Parathyroid adenoma (tissue), 2 donors: ENCODE results near the gene SOX12.
"Not testable (repeated sequence)": the region's sequence is repeated elsewhere in the genome, so short reads cannot be mapped to it uniquely, and the experiment has no call there.

Experiments
- H2AFZ ChIP-seq: fragments of 300-600 bp; sonication (generic); one replicate; pipeline ENCODE4 v1.7.0; 2017; ENCODE audit warnings: antibody characterized with exemption, mild to moderate bottlenecking
- H3K27ac ChIP-seq: fragments of 300-600 bp; sonication (generic); one replicate; pipeline ENCODE4 v1.7.0; 2017
- H3K27me3 ChIP-seq: fragments of 300-600 bp; sonication (generic); one replicate; pipeline ENCODE4 v1.7.0; 2017; ENCODE audit warnings: low read length; ENCODE audit not compliant: control insufficient read depth, insufficient read depth
- H3K36me3 ChIP-seq: fragments of 300-600 bp; sonication (generic); one replicate; pipeline ENCODE4 v1.7.0; 2017; ENCODE audit warnings: low read length; ENCODE audit not compliant: control insufficient read depth, insufficient read depth
- H3K4me1 ChIP-seq: fragments of 300-600 bp; sonication (generic); one replicate; pipeline ENCODE4 v1.7.0; 2017; ENCODE audit warnings: control low read depth
- H3K4me2 ChIP-seq: fragments of 300-600 bp; sonication (generic); one replicate; pipeline ENCODE4 v1.7.0; 2017; ENCODE audit warnings: low read length
- H3K4me3 ChIP-seq: fragments of 300-600 bp; sonication (generic); one replicate; pipeline ENCODE4 v1.7.0; 2017; ENCODE audit warnings: low read depth, low read length
- H3K79me2 ChIP-seq: fragments of 300-600 bp; sonication (generic); one replicate; pipeline ENCODE4 v1.7.0; 2017; ENCODE audit warnings: control low read depth
- H3K9ac ChIP-seq: fragments of 300-600 bp; sonication (generic); one replicate; pipeline ENCODE4 v1.7.0; 2017; ENCODE audit warnings: mild to moderate bottlenecking
- H3K9me3 ChIP-seq: fragments of 300-600 bp; sonication (generic); one replicate; pipeline ENCODE4 v1.7.0; 2017; ENCODE audit warnings: low read length; ENCODE audit not compliant: control insufficient read depth
- TF ChIP-seq, protein P1 (sequence below): fragments of 300-600 bp; sonication (generic); IDR thresholded peaks from one replicate; pipeline ENCODE4 v1.7.0; 2017; ENCODE audit warnings: antibody characterized with exemption, mild to moderate bottlenecking
- donor health status: primary hyperparathyroidism.

Gene SOX12

DNA sequence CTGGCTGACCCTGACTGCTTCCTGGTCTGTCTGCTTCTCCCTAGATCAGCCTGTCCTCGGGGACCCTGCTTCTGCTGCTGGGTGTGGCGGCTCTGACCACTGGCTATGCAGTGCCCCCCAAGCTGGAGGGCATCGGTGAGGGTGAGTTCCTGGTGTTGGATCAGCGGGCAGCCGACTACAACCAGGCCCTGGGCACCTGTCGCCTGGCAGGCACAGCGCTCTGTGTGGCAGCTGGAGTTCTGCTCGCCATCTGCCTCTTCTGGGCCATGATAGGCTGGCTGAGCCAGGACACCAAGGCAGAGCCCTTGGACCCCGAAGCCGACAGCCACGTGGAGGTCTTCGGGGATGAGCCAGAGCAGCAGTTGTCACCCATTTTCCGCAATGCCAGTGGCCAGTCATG, 27.8 kb downstream of the SOX12 start:
- TF ChIP-seq, protein P1, sequence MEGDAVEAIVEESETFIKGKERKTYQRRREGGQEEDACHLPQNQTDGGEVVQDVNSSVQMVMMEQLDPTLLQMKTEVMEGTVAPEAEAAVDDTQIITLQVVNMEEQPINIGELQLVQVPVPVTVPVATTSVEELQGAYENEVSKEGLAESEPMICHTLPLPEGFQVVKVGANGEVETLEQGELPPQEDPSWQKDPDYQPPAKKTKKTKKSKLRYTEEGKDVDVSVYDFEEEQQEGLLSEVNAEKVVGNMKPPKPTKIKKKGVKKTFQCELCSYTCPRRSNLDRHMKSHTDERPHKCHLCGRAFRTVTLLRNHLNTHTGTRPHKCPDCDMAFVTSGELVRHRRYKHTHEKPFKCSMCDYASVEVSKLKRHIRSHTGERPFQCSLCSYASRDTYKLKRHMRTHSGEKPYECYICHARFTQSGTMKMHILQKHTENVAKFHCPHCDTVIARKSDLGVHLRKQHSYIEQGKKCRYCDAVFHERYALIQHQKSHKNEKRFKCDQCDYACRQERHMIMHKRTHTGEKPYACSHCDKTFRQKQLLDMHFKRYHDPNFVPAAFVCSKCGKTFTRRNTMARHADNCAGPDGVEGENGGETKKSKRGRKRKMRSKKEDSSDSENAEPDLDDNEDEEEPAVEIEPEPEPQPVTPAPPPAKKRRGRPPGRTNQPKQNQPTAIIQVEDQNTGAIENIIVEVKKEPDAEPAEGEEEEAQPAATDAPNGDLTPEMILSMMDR, result no peak
- Histone ChIP-seq H3K9ac (no peak overlapping the region), H3K4me2 (no peak overlapping the region), H2AFZ (no peak overlapping the region), H3K36me3 (no peaks in the 10 kb centered on the region), H3K4me3 (no peak overlapping the region), H3K79me2 (no peaks in the 10 kb centered on the region), H3K4me1 (peaks cover 9% of the 10 kb centered on the region), H3K27me3 (no peaks in the 10 kb centered on the region), H3K9me3 (no peaks in the 10 kb centered on the region), H3K27ac (no peak overlapping the region)

DNA sequence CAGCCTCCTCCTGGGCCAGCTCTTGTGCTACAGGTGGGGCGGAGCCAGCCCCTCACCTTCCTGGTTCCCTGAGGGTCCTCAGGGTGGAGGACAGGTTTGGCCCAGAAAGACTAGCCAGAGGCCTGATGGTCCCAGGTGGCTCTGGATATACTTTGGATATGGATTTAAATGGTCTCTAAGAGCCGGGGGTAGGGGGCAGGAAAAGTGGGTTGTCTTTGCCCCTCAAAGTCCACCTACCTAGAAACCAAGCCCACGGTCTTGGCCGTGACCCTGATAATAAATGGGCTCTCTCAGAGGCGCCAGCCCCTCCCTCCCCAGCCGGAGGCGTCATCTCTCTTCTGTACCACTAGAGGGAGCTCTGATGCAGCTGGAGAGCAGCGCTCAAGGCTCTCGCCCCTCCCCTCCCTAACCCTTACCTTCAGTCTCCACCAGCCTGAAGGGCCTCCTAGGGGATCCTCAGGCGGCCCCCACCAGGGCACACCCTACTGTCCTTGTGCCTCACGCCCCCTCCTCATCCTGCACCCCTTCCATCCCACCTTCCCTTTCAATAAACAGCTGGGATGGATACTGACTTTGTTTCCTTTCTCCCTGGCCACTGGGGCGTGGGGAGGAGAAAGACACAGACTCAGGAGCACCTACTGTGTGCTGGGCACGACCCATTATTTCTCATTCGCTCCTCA, 29.1 kb downstream of the SOX12 start:
- Histone ChIP-seq H3K4me3 (no peak overlapping the region), H2AFZ (peak overlapping the region; percentile 43), H3K27me3 (no peaks in the 10 kb centered on the region), H3K4me2 (no peak overlapping the region), H3K27ac (no peak overlapping the region), H3K4me1 (peaks cover 4% of the 10 kb centered on the region), H3K36me3 (no peaks in the 10 kb centered on the region), H3K9ac (no peak overlapping the region), H3K79me2 (no peaks in the 10 kb centered on the region), H3K9me3 (no peaks in the 10 kb centered on the region)
- TF ChIP-seq, protein P1, result peak; percentile 95

DNA sequence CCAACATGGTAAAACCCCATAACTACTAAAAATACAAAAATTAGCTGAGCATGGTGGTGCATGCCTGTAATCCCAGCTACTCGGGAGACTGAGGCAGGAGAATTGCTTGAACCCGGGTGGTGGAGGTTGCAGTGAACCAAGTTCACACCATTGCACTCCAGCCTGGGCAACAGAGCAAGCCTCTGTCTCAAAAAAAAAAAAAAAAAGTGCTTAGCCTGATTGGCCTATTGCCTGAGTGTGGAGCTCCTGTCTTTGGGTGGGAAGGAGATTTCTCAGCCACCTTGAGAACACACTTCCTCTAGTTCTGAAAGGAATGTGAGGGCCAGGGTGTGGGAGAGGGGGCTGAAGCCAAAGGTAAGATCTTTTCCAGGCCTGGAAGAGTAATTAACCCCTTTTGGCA, 30.8 kb downstream of the SOX12 start:
- H2AFZ ChIP-seq, H3K9ac ChIP-seq, H3K4me3 ChIP-seq, H3K27ac ChIP-seq, H3K4me2 ChIP-seq, H3K9me3 ChIP-seq, H3K27me3 ChIP-seq, H3K4me1 ChIP-seq, H3K36me3 ChIP-seq, H3K79me2 ChIP-seq: not testable (repeated sequence)

DNA sequence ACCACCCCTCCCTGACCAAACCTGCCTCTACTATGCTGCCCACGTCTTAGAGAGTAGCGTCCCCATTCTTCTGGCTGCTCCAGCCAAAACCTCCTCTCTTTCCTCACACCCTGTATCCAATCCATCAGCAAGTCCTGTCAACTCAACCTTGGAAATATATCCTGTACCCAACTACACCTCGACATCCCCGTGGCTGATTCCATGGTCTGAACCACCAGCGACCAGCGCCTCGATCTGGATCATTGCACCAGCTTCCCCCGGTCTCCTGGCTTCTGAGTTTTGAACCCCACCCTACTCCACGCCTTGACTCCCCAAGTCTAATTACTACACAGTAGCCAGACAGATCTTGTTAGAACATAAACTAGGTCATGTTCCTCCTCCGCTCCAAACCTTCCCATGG, 31.4 kb downstream of the SOX12 start:
- H3K4me1 ChIP-seq, result peaks cover 4% of the 10 kb centered on the region
- H3K4me2 ChIP-seq, result no peak overlapping the region
- H3K9me3 ChIP-seq, result no peaks in the 10 kb centered on the region
- TF ChIP-seq, protein P1, result no peak
- no peak overlapping the region for H3K4me3 ChIP-seq
- no peaks in the 10 kb centered on the region for H3K79me2 ChIP-seq
- H3K27ac ChIP-seq, result no peak overlapping the region
- no peak overlapping the region for H3K9ac ChIP-seq
- H2AFZ ChIP-seq, result no peak overlapping the region
- H3K27me3 ChIP-seq, result no peaks in the 10 kb centered on the region
- no peaks in the 10 kb centered on the region for H3K36me3 ChIP-seq

DNA sequence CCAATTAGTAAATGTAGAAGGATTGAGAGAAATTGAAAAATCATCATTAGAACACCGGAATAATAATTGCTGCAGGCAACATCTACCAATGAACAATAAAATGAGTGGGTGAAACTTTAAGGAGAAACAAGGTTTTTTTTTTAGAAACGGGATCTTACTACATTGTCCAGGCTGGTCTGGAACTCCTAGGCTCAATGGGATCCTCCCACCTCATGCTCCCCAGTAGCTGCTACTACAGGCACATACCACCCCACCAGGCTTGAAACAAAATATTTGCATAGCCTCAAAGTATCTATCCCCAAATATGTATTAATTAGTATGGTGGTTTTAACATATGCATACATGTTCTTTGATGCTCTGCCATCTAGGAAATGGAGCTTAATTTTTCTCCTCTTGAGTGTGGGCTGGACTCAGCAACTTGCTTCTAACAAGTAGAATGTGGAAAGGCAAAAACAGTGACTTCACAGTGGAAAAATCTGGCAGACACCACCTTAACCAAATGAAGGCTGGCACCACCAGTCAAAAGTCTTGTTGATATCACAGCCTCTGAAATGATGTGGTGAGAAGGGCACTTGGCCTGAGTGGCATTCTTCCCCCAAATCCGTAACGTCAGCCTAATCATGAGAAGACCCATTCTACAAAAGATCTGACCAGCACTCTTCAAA, 33.7 kb downstream of the SOX12 start:
- H3K9ac ChIP-seq, result no peak overlapping the region
- H3K36me3 ChIP-seq, result no peaks in the 10 kb centered on the region
- H3K9me3 ChIP-seq, result no peaks in the 10 kb centered on the region
- no peaks in the 10 kb centered on the region for H3K27me3 ChIP-seq
- no peak overlapping the region for H2AFZ ChIP-seq
- TF ChIP-seq, protein P1, result no peak
- H3K4me2 ChIP-seq, result no peak overlapping the region
- H3K79me2 ChIP-seq, result no peaks in the 10 kb centered on the region
- H3K4me3 ChIP-seq, result no peak overlapping the region
- peaks cover 11% of the 10 kb centered on the region for H3K4me1 ChIP-seq
- H3K27ac ChIP-seq, result no peak overlapping the region
